ENCODE measurements around the gene EVI5.
"Not testable (repeated sequence)": the region's sequence is repeated elsewhere in the genome, so short reads cannot be mapped to it uniquely, and the experiment has no call there.

EVI5 gene

DNA sequence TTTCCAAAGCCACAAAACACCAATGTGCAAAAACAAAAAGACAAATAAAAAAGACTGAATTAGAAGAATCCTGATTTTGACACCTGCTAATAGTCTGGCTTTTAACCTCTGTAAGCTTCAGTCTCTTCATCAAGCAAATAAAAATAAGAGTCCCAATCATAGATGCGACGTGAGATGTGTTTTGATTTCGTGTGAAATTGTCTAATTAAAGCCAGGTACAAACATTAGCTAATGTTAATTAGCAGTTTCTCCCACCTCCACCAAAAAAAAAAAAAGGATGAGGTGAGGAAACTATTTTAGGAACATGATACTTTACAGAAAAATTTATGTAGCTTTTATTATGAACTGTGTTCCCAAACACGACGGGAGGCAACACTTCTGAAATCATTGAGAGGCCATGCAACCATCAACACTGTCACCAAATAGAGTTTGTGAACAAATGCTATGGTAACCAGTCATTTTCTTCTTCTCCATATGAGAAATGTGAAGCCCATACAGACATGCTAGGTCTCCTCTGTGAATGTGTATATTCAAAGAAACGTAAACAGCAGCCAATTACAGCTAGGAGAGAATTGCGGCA, 6.7 kb upstream of the EVI5 start:
- DNase-seq, result peak; percentile 29

DNA sequence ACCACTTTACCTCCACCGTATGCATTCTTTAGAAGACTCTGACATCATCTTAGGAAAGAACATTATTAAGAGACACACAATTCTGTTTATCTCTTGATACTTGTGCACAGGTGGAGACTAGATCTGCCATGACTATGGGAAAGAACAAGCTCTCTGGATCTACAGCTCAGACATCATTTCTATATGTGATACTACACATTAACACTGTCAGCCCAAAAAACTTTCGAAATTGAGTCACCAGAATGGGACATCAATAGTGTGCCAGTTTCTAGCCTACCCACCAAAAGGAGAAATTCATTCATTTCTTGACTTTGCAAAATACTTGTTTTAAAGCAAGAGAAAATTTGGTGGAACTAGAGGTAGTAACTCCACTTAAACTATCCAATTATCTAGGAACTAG, 6.0 kb upstream of the EVI5 start:
- DNase-seq, result no peak

DNA sequence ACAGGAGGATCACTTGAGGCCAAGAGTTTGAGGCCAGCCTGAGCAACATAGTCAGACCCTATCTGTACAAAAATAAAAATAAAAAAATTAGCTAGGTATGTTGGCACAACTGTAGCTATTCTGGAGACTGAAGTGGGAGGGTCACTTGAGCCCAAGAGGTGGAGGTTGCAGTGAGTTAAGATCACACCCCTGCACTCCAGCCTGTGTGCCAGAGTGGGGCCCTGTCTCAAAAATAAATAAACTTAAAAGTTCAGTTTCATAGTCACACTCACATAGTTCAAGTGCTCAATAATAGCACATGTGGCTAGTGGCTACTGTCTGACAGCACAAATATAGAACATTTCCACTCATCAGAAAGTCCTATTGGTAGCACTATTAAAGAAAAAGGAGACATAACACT, 5.2 kb upstream of the EVI5 start:
- DNase-seq, result no peak

DNA sequence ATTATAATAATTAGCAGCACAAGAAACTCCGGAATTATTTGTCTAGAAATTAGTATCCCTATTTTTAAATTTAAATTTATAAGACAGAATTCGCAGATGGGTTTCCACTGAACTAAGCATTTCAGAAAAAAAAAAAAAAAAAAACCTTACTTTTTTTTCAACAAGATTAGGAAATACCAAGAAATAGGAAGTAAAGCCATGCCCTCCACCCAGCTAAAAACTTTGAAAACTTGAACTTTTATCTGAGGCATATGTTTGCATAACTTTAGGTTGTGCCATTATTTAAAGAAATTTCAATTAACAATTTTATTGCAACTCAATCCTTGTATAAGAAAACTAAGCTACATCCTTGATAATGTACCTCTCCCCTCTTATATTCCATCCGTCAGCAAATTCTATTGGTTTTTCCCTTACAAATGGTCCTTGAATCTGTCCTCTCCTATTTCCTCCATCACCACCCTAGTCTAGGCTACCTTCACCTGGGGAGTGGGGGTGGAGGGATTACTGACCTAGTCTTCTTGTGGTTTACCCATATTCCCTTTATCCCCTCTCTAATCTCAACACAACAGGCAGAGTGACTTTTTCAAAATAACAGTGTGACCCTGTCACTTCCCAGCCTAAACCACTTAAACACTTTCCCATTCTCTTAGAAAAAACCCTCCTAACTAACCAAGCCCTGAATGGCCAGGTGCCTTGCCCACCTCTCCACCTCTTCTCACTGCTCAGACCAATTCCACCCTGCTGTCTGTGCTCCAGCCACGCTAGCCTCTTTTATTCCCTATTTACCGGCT, 1.4 kb upstream of the EVI5 start:
- no peak for DNase-seq

DNA sequence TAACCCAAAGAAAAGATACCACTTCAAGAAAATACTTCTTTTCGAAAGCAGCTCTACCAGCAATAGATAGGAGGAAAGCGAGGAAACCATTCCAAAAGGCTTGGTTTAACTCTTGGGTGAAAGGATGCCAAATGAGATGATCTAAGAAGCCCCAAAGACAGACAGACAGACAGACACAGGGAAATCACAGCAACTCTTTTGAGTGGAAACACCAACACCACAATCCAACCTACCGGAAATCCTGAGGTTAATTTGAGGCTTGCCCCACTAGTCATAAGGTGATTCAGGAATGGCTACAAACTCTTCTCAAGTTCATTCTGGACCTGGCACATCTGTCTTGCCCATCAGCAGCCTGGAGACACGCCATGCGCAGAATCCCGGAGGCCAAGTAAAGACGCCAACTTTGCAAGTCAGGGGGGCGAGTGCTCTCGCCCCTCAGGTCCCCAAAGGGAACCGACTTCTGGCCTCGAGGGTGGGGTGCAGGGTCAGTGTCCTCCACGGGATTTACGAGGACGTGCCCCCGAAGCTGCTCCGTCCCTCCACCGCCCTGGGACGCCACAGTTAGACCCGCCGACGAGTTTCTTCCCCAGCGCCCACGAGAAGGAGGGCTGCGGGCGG, 778 bp downstream of the EVI5 start:
- DNase-seq, result peak; percentile 16

DNA sequence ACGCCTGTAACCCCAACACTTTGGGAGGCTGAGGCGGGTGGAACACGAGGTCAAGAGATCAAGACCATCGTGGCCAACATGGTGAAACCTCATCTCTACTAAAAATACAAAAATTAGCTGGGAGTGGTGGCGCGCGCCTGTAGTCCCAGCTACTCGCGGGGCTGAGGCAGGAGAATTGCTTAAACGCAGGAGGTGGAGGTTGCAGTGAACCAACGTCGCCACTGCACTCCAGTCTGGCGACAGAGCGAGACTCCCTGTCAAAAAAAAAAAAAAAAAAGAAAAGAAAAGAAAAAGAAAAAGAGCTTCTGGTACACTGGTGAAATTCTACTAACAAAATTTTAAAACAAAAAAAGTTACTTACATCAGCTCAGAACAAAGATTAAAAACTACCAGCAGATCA, 1.4 kb downstream of the EVI5 start:
- not testable (repeated sequence) for DNase-seq

DNA sequence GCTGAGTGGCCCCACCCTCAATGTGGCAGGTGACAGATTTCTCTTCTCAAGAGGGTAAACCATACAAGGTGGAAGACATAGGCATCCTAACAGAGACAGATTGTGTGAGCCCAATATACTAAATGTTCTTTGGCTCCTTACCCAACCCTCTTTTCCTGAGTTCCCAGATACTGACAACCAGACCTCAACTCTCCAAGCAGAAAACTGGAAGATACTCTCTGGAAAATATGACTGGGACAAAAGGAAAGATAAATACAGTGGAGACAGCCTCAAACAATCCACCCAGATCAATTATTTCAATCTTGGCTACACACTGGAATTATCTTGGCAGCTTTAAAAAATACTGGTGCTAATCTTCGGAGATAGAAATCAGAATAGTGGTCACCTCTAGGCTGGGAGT, 6.5 kb downstream of the EVI5 start:
- DNase-seq, result no peak

DNA sequence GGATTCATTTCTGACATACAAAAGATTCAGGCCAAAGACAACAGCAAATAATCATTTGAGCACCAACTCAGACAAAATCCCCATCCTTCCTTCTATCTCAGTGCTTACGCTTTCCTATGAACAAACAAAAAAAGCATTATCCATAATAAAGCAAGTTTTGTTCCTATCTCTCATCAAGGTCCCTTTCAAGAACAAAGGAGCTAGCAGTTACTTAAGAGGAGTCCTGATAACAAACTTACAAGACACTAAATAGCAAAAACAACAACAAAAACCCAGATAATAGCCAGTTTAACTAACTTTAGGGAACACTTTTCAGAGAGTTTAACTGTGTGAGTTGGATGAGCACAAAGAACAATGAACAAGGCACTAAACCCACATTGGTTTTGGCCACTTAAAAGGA, 10.5 kb downstream of the EVI5 start:
- DNase-seq, result no peak

DNA sequence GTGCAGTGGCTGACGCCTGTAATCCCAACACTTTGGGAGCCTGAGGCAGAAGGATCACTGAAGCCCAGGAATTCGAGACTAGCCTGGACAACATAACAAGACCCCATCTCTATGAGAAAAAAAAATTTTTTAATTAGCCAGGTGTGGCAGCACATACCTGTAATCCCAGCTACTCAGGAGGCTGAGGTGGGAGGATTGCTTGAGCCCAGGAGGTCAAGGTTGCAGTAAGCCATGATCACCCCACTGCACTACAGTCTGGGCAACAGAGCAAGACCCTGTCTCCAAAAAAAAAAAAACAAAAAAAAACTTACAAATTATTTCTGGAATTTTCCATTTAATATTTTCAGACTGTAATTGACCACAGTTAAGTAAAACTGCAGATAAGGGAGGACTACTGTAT, 11.2 kb downstream of the EVI5 start:
- DNase-seq, result not testable (repeated sequence)

DNA sequence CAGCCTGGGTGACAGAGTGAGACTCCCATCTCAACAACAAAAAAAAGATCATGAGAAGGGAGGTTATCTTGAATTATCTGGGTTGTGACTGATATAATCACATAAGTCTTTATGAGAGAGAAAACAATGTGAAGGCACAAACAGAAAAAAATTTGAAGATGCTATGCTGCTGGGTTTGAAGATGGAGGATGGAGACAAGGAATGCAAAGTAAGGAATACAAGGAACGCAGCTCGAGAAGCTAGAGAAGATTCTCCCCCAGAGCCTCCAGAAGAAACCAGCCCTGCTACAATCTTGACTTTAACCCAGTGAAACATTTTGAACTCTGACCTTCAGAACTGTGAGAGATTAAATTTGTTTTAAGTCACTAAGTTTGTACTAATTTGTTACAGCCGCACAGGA, 15.1 kb downstream of the EVI5 start:
- no peak for DNase-seq

DNA sequence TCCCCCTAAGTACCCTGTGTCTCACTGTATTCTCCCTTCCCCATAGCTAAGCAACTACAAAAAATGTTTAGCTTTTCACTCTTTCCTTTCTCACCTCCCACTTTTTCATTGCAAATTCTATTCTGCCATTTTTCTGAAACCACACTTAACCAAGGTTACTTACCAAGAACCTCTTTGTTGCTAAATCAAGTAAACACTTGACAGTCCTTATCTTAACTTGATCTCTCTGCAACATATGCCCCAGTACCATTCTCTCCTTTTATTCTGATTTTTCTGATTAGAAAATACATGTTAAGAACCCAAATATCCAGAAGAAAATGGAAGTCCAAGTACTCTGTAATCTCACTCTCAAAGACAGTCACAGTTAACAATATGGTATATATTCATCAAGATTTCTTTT, 16.0 kb downstream of the EVI5 start:
- DNase-seq, result no peak

DNA sequence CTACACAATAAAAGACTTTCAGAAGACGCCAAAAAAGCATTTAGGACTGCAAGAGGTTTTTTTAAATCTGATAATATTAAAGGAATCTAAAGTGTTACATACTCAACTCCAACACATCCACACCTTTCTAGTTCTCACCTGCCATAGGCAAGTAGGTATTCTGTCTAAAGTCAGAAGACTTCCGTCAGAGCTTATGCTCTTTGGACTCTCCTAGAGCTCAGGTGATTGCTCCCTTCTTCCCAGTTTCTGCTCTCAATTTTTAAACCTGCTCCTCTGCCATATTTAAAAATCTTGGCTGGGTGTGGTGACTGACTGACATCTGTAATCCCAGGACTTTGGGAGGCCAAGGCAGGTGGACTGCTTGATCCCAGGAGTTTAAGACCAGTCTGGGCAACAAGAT, 16.6 kb downstream of the EVI5 start:
- DNase-seq, result no peak

DNA sequence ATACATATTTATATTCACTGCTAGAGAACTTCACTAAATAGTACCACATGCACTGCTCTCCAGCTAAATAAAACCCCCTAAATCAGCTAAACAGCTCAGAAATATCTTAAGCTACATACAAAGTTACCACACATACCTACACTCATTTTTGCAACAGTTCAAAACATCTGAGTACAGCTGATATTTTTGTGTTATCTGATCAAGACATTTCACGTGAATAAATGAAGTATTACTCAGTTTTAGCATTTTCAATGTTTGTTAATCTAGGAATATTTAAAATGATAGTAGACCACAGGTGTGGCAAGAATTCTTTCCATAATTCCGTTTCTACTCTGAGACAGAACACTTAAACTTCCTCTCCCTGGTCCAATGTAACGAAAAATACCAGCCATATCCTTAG, 20.8 kb downstream of the EVI5 start:
- no peak for DNase-seq

DNA sequence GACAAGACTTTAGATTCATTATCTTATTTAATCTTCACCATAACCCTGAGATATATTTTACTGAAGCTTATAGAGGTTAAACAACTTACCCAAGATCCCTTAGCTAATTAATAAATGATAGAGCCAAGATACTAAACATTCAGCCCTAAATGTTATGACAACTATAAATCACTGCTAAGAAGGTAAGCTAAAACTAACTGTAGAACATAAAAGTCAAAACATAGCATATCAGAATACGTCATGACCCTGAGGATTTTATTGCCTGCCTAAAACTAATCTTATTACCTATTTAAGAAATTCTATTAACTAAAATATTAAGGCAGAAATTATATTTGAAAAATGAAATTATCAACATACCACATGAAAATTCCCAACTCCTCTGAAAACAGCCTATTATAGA, 22.6 kb downstream of the EVI5 start:
- no peak for DNase-seq

DNA sequence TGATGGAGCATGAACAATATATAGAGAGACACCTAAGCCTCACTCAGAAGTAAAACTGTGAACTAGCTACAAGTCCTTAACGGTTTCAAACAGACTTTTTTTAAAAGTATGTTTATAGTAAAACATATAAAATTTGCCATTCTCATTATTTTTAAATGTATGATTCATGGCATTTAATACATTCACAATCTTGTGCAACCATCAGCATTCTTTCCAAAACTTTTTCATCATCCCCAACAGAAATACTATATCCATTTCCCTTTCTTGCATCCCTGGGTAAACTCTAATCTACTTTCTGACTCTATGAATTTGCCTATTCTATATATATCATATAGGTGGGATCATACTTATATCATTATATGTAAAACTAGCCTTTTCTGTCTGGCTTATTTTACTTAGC, 25.5 kb downstream of the EVI5 start:
- DNase-seq, result no peak

DNA sequence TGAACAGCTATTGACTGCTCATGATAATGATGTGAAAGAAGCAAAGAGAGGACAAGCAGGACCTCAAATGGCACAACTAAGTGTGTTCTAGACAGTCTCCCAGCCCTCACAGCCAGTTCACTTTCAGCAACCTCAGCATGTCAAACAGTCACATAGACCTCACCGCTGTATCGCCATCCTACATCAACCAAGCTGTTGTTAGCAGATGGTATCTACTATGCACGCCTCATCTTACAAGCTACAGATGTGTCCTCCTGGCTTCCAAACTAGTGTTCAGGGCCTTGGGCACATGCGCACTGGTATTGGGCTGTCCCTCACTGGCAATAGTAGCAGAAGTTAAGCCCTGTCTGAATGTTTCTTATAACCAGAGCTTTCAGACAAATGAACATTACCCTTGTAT, 28.4 kb downstream of the EVI5 start:
- DNase-seq, result no peak

DNA sequence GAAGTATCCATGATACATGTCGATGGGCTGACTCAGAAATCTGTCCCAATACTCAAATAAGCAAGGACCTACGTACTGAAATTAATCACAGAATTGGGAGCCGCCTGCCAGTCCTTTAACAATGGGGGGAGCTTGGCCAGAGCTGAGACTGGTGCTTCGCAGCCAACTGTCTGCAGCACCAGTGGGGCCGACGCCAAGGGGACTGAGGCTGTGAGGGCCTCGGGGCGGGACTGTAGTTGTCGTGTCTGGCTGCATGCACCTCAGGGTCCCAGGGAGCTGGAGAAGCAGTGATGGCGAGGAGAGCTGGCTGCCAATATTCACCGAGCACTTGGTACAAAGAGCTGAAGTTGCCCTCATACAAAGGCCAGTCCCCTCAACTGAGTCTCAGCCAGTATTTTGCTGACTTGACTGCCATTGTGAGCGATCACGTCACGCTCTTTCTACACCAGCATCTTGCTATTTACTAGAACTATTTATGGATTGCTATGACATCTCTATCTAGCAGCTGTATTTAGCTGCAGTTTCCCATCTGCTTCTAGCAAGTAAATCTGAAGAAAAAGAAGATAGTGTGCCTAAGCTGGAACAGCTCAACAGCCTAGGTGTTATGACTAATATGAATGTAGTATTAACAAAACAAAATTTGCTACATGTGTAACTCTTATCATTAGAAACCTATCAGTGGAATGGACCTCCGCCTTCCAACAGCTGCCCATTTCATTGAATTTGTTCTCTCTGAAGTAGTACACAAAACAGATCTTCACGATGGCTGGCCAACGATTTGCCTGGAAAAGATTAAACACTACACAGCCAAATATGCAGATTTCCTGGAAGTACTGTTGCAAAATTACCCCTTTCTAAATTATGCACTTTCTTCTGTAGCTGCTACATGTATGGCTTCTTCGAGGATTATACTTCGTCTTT, 29.1 kb downstream of the EVI5 start:
- no peak for DNase-seq

DNA sequence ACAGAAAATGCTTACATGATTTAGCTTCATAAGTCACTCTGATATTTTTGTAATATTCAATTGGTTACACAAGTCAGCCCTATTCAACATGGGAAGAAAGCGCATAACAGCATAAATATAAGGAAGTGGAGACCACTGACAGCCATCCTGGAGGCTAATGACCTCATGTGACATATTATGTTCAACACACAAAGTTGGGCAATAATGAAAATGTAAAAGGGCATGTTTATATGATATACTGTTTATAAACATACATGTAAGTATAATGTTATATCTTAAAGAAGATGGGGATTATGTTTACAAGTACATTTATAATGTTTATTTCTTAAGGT, 30.2 kb downstream of the EVI5 start:
- no peak for DNase-seq

DNA sequence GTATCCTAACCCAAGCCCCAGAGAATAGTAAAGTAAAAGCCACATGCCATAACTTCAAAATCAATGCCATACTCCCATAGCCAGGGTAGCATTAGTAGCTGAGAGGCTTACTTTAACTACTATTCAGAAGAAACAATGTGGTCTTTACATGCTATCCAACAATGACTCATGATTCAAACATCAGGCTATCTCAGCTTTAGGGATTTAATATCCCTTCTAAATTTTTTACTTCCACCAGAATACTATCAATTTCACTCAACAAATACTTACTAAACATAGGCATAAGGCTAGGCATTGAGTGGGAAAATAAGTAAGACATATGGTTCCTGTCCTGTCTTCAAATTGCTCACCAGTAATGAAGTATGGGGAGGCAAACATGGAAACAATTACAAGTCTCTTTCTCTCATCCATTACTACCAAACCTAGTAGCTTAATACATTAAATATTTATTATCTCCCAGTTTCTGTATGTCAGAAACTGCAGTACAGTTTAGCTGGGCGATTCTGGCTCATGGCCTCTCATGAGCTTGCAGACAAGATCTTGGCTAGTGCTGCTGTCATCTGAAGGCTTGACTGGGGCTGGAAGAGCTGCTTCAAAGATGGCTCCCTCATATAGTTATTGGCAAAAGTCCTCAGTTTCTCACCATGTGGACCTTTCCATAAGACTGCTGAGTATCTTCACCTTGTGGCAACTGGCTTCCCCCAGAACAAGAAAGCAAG, 30.7 kb downstream of the EVI5 start:
- no peak for DNase-seq

DNA sequence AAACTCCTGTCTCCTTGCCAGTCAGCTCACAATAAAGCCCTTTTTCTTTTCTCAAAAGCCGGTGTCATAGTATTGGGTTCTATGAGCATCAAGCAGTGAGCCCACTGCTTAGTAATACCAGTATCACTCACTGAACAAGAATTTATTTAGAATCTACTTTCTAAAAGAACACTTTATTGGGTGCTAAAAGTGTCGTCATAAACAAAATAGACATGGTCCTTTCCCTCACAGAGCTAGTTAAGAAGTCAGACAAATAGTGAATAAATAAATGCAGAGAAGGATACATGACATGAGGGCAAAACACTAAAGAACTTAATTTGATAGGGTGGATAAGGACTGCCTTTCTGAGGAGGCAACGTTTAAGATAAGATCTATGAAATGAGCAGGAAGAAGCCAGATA, 32.2 kb downstream of the EVI5 start:
- DNase-seq, result no peak

DNA sequence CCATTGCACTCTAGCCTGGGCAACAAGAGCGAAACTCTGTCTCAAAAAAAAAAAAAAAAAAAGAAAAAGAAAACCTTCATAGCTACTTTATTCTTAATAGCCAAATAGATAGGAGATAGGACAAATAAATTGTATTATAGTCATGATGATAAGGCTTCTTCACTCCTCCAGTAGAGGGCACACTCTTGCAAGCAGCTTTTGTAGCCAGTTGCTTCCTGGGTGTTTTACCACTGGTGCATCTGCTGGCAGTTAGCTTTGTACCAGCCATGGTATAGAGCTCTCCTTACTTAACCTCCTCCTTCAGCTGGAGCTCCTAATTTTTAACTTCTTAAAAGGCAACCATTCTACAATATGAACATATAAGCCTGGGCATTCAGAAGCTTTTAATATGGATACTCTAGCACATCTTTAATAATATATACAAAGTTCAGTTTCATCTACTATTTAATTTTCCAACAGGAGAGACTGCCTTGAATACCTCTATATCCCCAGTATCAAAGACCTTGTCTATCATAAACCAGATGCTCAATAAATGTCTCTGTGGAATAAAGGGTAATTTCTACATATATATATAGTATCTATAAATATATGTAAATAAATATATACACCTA, 35.8 kb downstream of the EVI5 start:
- peak; percentile 67 for DNase-seq

DNA sequence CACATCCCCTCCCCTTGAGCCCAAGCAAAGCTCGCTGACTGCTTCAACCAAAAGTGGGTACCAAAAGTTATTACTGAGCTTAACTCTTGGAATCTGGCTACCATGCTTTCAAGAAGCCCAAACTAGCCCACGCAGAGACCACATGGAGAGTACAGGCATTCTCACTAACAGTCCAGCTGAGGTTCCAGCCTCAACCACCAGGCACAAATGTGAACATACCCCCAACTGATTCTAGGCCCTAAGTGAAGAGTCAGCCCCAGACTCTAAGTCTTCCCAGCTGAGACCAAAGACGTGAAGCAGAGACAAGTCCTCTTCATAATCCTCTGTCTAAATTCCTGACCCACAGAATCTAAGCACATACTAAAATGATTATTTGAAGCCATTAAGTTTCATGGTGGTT, 36.8 kb downstream of the EVI5 start:
- DNase-seq, result no peak

DNA sequence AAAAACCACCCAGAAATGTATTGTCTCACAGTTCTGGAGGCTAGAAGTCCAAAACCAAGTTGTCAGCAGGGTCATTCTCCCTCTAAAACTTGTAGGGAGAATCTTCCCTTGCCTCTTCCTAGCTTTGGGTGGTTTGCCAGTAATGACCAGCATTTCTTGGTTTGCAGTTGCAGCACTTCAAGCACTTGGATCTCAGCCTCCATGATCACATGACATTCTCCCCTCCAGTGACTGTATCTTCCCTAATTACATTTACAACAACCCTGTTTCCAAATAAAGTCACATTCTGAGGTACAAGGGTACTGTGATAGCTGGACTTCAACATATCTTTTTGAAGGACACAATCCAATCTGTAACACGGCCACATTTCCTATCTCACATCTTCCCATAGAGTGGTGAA, 37.2 kb downstream of the EVI5 start:
- no peak for DNase-seq
